Fibroblast of mammary gland (primary cell): ENCODE measurements around the gene RTCA.

Experiments used
- DNase-seq: peaks from one replicate; pipeline ENCODE4 v3.0.0-alpha.2; 2010; ENCODE audit warnings: low read depth
- H3K4me3 ChIP-seq: 2 replicates; pipeline ENCODE4 v1.5.1; 2011; ENCODE audit warnings: low read depth, mild to moderate bottlenecking, low read length, moderate library complexity; ENCODE audit not compliant: control insufficient read depth
- TF ChIP-seq, protein P1 (sequence below): conservative IDR thresholded peaks from 2 replicates; pipeline ENCODE4 v1.5.1; 2011; ENCODE audit warnings: low read depth, low read length, inconsistent platforms; ENCODE audit not compliant: control insufficient read depth, insufficient read depth

RTCA gene

DNA sequence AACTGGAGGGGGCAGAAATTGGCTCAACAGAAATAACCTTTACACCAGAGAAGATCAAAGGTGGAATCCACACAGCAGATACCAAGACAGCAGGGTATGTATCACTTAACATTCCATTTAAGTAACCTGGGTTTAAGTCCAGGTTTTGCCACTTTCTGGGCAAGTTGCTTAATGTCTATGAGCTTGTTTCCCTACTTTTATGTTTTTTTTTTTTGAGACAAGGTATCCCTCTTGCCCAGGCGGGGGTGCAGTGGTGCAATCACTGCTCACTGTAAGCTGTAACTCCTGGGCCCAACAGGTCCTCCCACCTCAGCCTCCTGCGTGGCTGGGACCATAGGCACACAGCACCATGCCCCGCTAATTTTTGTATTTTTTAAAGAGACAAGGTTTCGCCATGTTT lies 2.2 kb downstream of the RTCA start:
- no peak overlapping the region for H3K4me3 ChIP-seq
- DNase-seq = no peak
- TF ChIP-seq, protein P1, sequence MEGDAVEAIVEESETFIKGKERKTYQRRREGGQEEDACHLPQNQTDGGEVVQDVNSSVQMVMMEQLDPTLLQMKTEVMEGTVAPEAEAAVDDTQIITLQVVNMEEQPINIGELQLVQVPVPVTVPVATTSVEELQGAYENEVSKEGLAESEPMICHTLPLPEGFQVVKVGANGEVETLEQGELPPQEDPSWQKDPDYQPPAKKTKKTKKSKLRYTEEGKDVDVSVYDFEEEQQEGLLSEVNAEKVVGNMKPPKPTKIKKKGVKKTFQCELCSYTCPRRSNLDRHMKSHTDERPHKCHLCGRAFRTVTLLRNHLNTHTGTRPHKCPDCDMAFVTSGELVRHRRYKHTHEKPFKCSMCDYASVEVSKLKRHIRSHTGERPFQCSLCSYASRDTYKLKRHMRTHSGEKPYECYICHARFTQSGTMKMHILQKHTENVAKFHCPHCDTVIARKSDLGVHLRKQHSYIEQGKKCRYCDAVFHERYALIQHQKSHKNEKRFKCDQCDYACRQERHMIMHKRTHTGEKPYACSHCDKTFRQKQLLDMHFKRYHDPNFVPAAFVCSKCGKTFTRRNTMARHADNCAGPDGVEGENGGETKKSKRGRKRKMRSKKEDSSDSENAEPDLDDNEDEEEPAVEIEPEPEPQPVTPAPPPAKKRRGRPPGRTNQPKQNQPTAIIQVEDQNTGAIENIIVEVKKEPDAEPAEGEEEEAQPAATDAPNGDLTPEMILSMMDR = no peak

DNA sequence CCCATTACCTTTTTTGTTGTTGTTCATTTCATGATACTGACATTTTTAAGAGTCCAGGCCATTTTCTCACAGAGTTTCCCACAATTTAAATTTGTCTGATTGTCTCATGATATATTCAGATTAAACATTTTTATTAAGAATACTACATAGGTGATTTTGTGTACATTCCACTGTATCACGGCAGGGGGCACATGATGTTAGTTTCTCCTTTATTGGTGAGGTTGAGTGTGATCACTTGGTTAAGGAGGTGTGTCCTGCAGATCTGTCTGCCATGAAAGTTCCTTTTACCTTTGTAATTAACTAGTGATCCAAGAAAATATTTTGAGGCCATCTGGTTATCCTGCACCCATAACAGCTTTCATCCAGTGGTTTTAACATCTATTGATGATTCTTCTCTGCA lies 11.8 kb downstream of the RTCA start:
- peak; percentile 17 for DNase-seq
- TF ChIP-seq, protein P1 = no peak

DNA sequence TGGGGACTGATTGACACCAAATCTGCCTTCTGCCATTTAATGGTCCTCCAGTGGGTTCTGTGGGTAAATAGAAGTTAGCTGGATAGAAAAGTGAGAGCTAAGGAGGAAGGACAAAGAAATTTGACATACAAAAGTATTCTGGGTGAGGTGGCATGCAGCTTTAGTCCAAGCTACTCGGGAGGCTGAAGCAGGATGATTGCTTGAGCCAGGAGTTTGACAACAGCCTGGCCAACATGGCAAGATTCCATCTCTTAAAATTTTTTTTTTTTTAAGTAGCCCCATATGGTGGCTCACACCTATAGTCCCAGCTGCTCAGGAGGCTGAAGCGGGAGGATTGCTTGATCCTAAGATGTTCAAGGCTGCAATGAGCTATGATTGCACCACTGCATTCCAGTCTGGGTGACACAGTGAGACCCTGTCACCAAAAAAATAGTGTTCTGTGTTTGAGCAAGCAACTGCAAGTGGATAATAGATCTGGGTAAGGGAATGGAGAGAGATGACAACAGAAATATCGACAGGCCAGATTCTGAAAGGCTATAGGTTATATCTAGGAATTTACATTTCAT lies 13.4 kb downstream of the RTCA start:
- TF ChIP-seq, protein P1 = no peak
- H3K4me3 ChIP-seq = no peak overlapping the region
- no peak for DNase-seq

More for the DNA sequence above, 11.8 kb downstream of the RTCA start:
- no peak overlapping the region for H3K4me3 ChIP-seq

DNA sequence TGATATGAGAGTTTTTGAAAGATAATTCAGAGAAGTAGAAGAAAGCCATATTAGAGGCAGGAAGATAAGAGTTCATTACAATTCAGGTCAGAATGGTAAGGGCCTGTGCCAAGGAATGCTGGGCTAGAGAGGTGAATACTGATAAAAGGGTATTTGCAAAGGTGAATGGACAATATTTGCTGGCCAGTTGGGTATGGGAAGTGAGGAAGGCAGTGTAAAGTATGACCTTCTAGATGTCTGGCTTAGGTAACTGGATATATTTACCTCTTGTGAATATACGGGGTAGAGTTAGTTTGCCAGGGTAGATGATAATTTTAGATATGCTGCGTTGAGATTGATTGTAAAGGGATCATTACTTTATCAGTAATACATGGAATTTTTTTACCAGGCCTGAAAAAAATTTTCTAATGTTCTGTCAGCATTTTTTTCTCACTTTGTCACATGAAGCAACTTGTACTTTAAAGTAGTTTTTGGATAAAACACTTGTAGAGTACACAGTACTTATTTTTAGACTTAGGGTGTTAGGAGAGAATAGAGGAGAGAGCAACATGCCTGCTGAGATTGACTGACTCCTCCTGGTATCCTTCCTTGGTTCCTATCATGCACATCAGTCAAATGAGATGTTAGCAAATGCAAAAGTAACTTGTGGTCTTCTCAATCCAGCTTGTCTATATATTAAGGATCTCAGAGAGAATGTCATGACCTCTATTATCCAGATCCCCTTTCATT lies 14.1 kb downstream of the RTCA start:
- no peak for DNase-seq
- no peak overlapping the region for H3K4me3 ChIP-seq
- TF ChIP-seq, protein P1 = no peak

DNA sequence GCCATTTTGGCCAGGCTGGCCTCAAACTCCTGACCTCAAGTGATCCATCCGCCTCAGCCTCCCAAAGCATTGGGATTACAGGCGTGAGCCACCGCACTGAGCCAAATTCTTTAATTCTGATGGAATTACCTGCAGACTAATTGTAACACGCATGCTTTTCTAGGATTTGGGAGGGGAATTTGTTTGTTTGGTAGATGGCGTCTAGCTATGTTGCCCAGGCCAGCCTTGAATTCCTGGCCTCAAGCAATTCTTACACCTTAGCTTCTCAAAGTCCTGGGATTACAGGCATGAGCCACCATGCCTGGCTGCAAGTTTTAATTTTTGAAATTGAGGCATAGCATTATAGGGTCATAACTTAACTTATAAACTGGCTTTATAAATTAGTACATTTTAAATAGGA lies 18.6 kb downstream of the RTCA start:
- TF ChIP-seq, protein P1 = no peak
- no peak overlapping the region for H3K4me3 ChIP-seq
- DNase-seq = no peak

DNA sequence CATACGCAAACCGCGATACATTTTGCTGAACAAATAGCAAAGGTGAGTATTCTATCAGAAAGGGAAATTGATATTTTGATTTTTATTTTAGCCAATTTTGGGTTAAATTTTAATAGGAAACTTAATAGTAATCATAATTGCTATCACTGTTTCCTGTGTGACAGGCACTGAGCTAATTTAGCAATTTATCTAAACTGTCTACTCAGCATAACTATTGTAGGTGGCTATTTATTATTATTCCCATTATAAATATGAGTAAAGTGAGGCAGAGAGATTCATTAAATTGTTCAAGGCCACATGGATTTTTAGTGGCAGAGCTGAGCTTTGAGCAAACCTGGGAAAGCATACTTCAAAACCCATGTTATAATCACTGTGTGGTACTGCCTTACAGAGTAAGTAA lies 21.1 kb downstream of the RTCA start:
- no peak for DNase-seq
- no peak overlapping the region for H3K4me3 ChIP-seq
- TF ChIP-seq, protein P1 = no peak
